ENCODE results near the gene PTPRC.

The PTPRC gene

GRCh38 chr1:198650506-198650905, 11.7 kb downstream of the PTPRC start:
- Histone ChIP-seq H3K4me3 (ENCODE audit: low read depth, low read length) (no peak overlapping the region), H3K27ac (ENCODE audit: extremely low read depth, low read depth, low read length) (no peak overlapping the region), H3K9me3 (ENCODE audit: control insufficient read depth, insufficient read depth, low read depth, low read length) (no peaks in the 10 kb centered on the region), H3K4me1 (ENCODE audit: control insufficient read depth, insufficient read depth, low read length) (no peaks in the 10 kb centered on the region), H3K36me3 (ENCODE audit: control insufficient read depth in 2 of 2, insufficient read depth in 1 of 2, low read length in 2 of 2) (no peaks in the 10 kb centered on the region)
- no peak for TF ChIP-seq INSM2 (tag by site-specific recombination; IDR thresholded peaks at IDR 0.05)
- no peak for TF ChIP-seq ZNF404 (tag by site-specific recombination; IDR thresholded peaks at IDR 0.05)
- no peak for TF ChIP-seq REST (tag by site-specific recombination; IDR thresholded peaks at IDR 0.05)
- TF ChIP-seq MYNN (tag by site-specific recombination; IDR thresholded peaks at IDR 0.05; ENCODE audit: borderline replicate concordance), result no peak
- no peak for TF ChIP-seq ZSCAN30 (tag by site-specific recombination; IDR thresholded peaks at IDR 0.05)
- TF ChIP-seq ZNF18 (tag by site-specific recombination; IDR thresholded peaks at IDR 0.05), result no peak
- TF ChIP-seq REPIN1 (tag by site-specific recombination; IDR thresholded peaks at IDR 0.05; ENCODE audit: low read depth), result no peak
- no peak for TF ChIP-seq YY1 (tag by site-specific recombination; IDR thresholded peaks at IDR 0.05)
- TF ChIP-seq ZNF223 (tag by site-specific recombination; IDR thresholded peaks at IDR 0.05), result no peak
- CTCF ChIA-PET, result no interaction called here
- POLR2A ChIA-PET, result no interaction called here

- no peaks in the 10 kb centered on the region for H3K36me3 ChIP-seq (ENCODE audit: control insufficient read depth in 2 of 2, insufficient read depth in 1 of 2, low read length in 2 of 2)
- H3K4me3 ChIP-seq (ENCODE audit: low read depth, low read length), result no peak overlapping the region
- H3K9me3 ChIP-seq (ENCODE audit: control insufficient read depth, insufficient read depth, low read depth, low read length), result no peaks in the 10 kb centered on the region
- CTCF ChIA-PET, result no interaction called here
- TF ChIP-seq ZNF521 (tag by site-specific recombination; IDR thresholded peaks at IDR 0.05) (no peak), ZSCAN16 (tag by site-specific recombination; IDR thresholded peaks at IDR 0.05) (no peak), ZNF155 (tag by site-specific recombination; IDR thresholded peaks at IDR 0.05) (no peak)
- H3K27ac ChIP-seq (ENCODE audit: extremely low read depth, low read depth, low read length), result no peak overlapping the region
- POLR2A ChIA-PET, result no interaction called here
- H3K4me1 ChIP-seq (ENCODE audit: control insufficient read depth, insufficient read depth, low read length), result no peaks in the 10 kb centered on the region
These were observed 13.0 kb downstream of the PTPRC start for GRCh38 chr1:198651650-198652400.

- CTCF ChIA-PET, result no interaction called here
These were observed 15.1 kb downstream of the PTPRC start for GRCh38 chr1:198653808-198654413.

More at GRCh38 chr1:198653808-198654413, 15.1 kb downstream of the PTPRC start:
- Histone ChIP-seq H3K9me3 (ENCODE audit: control insufficient read depth, insufficient read depth, low read depth, low read length) (no peaks in the 10 kb centered on the region), H3K4me3 (ENCODE audit: low read depth, low read length) (no peak overlapping the region), H3K36me3 (ENCODE audit: control insufficient read depth in 2 of 2, insufficient read depth in 1 of 2, low read length in 2 of 2) (no peaks in the 10 kb centered on the region), H3K27ac (ENCODE audit: extremely low read depth, low read depth, low read length) (no peak overlapping the region), H3K4me1 (ENCODE audit: control insufficient read depth, insufficient read depth, low read length) (peaks cover 3% of the 10 kb centered on the region; the same call in 1 of the 2 replicates)
- POLR2A ChIA-PET, result no interaction called here
- TF ChIP-seq ZNF677 (tag by site-specific recombination; IDR thresholded peaks at IDR 0.05) (no peak), ZBTB6 (tag by site-specific recombination; IDR thresholded peaks at IDR 0.05) (no peak), MYNN (tag by site-specific recombination; IDR thresholded peaks at IDR 0.05; ENCODE audit: borderline replicate concordance) (no peak), ZNF747 (tag by site-specific recombination; IDR thresholded peaks at IDR 0.05) (no peak), ZNF629 (tag by site-specific recombination; IDR thresholded peaks at IDR 0.05) (no peak), ZNF692 (tag by site-specific recombination; IDR thresholded peaks at IDR 0.05) (no peak), ZNF211 (tag by site-specific recombination; IDR thresholded peaks at IDR 0.05; ENCODE audit: low read depth) (no peak), WT1 (tag by site-specific recombination; IDR thresholded peaks at IDR 0.05) (no peak), ZNF529 (tag by site-specific recombination; IDR thresholded peaks at IDR 0.05; ENCODE audit: insufficient replicate concordance) (no peak)
